Fibroblast of lung (primary cell): ENCODE measurements around the gene ACTL7A.

ENCODE experiments used
- EZH2 ChIP-seq: IDR thresholded peaks from 2 replicates; pipeline ENCODE4 v1.5.1; 2012; ENCODE audit warnings: low read length, control low read depth, mild to moderate bottlenecking; ENCODE audit errors: missing control alignments
- TF ChIP-seq, protein P1 (sequence below), 2 donors: IDR thresholded peaks in 1 of 2; conservative IDR thresholded peaks in 1 of 2; 1 replicate in 1 of 2; 2 replicates in 1 of 2; pipeline ENCODE4 v1.5.1; 2011 to 2012; ENCODE audit warnings: low read length in 2 of 2, control low read depth in 1 of 2, inconsistent platforms in 1 of 2, low read depth in 1 of 2, mild to moderate bottlenecking in 1 of 2

DNA sequence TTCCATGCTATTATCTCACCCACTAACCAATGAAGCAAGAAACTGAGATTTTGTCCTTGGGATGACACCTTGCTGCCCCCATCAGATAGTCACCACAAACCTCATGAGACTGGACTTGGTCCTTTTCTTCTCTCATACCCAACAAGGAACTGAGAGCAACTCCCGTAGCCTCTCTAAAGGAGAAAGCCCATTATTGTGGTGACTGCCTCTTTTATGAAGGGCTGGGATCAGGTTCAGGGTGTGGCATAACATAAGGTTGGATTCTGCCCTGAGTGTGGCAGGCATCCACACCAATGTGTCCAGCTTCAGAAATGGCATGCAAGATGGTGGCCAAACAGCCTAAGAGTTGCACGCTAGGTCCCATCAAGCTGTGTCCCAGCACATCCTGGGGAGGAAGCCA lies 1.3 kb upstream of the ACTL7A start:
- TF ChIP-seq, protein P1, sequence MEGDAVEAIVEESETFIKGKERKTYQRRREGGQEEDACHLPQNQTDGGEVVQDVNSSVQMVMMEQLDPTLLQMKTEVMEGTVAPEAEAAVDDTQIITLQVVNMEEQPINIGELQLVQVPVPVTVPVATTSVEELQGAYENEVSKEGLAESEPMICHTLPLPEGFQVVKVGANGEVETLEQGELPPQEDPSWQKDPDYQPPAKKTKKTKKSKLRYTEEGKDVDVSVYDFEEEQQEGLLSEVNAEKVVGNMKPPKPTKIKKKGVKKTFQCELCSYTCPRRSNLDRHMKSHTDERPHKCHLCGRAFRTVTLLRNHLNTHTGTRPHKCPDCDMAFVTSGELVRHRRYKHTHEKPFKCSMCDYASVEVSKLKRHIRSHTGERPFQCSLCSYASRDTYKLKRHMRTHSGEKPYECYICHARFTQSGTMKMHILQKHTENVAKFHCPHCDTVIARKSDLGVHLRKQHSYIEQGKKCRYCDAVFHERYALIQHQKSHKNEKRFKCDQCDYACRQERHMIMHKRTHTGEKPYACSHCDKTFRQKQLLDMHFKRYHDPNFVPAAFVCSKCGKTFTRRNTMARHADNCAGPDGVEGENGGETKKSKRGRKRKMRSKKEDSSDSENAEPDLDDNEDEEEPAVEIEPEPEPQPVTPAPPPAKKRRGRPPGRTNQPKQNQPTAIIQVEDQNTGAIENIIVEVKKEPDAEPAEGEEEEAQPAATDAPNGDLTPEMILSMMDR (conservative IDR thresholded peaks at IDR 0.05 in 1 of 2, IDR thresholded peaks at IDR 0.05 in 1 of 2; ENCODE audit: low read depth in 1 of 2, low read length in 2 of 2) = no peak
- no peak for TF ChIP-seq EZH2
